Suppressor macrophage (primary cell): ENCODE data around the gene TNFRSF19.

Source experiments
- DNase-seq, 4 experiments: peaks; one replicate each; pipeline ENCODE4 v3.0.0-alpha.2; 2020 to 2022

TNFRSF19 gene

DNA sequence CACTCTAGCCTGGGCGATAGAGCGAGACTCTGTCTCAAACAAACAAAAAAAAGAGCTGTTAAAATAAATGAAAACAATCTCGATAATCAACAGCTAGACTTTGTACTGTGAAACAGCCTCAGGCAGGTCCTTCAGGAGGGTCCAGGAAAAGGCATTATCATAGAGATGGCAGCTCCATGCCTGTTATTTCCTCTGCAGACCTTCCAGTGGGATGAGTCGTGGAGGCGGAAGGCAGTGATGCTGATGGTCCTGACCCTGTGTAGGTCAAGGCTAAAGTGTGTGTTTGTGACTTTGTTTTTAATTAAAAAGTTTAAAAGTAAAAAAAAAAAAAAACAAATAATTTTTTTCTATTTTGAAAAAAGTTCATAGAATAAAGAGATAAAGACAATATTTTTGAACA, 117.4 kb downstream of the TNFRSF19 start:
- DNase-seq, result no peak

DNA sequence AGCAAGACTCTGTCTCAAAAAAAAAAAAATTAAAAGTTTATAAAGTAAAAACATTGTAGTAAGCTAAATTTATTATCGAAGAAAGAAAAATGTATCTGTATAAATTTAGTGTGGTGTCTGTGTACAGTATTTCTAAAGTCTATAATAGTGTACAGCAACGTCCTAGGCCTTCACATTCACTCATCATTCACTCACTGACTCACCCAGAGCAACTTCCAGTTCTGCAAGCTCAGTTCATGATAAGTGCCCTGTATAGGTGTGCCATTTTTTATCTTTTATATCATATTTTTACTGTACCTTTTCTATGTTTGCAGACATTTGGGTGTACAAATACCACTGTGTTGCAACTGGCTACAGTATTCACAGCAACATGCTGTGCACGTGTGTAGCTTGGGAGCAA, 118.1 kb downstream of the TNFRSF19 start:
- no peak for DNase-seq

GRCh38 chr13:23690668-23691067, 120.5 kb downstream of the TNFRSF19 start:
- DNase-seq, result no peak

GRCh38 chr13:23692816-23693215, 122.6 kb downstream of the TNFRSF19 start:
- DNase-seq, result no peak

- no peak for DNase-seq
Measured at GRCh38 chr13:23695196-23695595, 125.0 kb downstream of the TNFRSF19 start.

DNA sequence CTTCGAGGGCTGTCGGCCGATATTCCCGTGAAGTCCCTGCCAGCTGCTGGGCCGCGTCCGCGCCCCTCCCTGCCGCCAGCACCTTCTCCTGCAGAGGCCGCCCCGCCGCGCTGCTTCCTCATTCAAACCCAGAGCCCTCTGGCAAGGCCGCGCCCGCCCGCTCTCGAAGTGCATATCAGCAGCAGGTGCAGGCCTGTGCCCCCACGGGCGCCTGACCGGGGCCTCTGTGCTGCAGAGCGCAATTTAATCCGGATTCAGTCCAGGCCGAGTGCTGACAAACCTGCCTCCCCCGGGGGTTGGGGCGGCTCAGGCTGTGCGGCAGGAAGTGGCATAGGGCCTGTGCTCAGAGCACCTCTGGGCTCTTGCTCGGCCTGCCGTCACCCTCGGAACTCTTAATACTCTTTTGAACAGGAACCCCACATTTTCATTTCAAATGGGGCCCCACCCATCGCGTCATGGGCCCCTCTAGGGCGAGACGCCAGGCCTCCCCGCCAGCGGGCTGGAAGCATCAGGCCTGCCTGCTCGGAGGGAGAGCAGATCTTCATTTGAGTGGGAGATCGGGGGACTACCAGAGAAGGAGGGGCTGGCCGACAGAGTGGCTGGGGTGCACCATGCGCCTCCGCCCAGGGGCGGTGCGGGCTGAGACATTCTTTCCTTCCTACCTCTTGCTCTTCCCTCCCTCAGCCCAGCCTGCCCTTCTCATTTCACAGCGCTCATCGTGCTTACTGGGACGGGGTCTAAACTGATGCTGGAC, 125.7 kb downstream of the TNFRSF19 start:
- DNase-seq, result peak in 3 of 4 experiments; percentile 21 to 68 (median 54)

- no peak for DNase-seq
Measured at GRCh38 chr13:23696610-23697009, 126.4 kb downstream of the TNFRSF19 start.

DNA sequence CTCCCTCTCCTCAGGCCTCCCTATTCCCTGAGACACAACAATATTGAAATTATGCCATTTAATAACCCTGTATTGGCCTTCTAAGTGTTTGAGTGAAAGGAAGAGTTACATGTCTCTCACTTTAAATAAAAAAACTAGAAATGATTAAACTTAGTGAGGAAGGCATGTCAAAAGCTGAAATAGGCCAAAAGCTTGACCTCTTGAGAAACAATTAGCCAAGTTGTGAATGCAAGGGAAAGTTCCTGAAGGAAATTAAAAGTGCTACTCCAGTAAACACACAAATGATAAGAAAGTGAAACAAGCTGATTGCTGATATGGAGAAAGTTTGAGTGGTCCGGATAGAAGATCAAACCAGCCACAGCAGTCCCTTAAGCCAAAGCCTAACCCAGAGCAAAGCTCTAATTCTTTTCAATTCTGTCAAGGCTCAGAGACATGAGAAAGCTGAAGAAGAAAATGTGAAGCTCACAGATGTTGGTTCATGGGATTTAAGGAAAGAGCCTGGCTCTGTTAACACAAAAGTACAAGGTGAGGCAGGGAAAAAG, 127.6 kb downstream of the TNFRSF19 start:
- DNase-seq, result no peak

GRCh38 chr13:23699271-23699670, 129.1 kb downstream of the TNFRSF19 start:
- peak in 1 of 4 experiments; percentile 24 for DNase-seq

GRCh38 chr13:23701186-23701585, 131.0 kb downstream of the TNFRSF19 start:
- no peak for DNase-seq

DNA sequence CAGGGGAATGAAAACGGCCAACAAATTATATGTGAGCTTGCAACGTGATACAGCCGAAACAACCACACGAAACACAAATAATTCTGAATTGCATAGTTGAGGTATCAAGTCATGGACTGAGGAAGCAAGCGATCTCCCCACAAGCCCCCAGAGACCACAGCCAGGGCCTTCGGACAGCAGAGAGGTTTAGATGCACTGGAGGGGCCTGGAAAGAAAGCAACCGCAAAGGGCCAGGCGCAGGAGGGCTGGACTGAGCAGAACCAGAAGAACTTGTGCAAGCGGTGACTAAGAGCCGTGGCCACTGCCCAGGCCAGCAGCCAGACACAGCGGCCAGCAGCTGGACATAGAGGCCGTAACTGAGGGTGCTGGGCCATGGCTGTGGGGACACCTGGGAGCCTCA, 131.4 kb downstream of the TNFRSF19 start:
- no peak for DNase-seq

GRCh38 chr13:23703246-23703860, 133.1 kb downstream of the TNFRSF19 start:
- no peak for DNase-seq

DNA sequence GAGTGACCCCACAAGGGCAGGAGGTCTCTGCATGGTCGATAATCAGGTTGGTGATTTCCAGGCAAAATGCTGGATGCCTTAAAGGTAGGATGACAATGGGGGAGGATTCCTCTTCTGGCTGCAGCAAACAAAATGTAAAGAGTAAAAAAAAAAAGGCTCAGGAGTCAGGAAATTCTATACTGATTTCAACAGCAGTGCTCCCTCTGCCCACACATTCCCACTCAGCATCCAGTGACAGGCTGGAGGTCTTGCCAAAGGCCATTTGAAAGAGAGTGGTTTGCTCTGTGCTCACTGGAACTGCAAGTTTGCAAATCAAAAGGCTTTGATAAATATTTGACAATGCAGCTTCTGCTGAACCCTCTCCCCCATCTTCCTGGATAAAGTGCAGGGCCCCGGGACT, 135.4 kb downstream of the TNFRSF19 start:
- DNase-seq, result peak; percentile 44 to 77 (median 73)

GRCh38 chr13:23707674-23708073, 137.5 kb downstream of the TNFRSF19 start:
- DNase-seq, result peak; percentile 18 to 59 (median 42)

DNA sequence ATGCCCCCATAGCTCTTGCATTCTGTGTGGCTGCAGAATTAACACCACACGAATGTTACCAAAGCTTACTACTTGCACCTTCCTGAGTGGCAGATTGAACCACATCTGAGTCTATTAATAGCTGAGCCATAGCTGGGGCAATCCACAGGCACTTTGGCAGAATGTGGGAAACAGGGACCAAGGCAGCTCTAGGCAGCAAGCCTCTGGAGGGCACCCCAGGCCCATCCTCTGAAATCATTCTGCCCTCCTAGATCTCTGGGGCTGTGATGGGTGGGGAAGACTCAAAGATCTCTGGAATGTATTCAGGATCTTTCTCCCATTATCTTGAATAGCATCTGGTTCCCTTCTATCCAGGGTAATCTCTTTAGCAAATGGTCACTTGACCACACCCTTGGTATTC, 139.3 kb downstream of the TNFRSF19 start:
- no peak for DNase-seq

- DNase-seq, result no peak
Measured at GRCh38 chr13:23710366-23710765, 140.2 kb downstream of the TNFRSF19 start.

GRCh38 chr13:23711355-23711754, 141.1 kb downstream of the TNFRSF19 start:
- DNase-seq, result no peak

DNA sequence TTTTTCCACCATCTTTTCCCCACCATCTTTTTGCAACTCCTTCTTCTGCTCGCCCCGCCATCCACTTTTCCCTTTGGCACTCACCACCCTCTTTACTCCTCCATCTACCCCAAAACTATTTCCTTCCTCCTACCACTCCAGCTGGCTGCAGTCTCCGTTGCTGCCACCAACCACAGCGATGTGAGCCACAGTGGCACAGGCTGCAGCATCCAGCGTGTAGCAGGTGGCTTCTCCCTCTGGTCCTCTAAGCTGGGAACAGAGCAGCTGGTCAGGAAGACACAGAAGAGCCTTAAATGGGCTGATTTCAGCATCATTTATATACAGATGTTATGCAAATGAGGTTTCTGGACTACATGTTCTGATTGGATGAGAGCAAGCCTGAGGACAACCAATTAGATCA, 144.5 kb downstream of the TNFRSF19 start:
- DNase-seq, result no peak

DNA sequence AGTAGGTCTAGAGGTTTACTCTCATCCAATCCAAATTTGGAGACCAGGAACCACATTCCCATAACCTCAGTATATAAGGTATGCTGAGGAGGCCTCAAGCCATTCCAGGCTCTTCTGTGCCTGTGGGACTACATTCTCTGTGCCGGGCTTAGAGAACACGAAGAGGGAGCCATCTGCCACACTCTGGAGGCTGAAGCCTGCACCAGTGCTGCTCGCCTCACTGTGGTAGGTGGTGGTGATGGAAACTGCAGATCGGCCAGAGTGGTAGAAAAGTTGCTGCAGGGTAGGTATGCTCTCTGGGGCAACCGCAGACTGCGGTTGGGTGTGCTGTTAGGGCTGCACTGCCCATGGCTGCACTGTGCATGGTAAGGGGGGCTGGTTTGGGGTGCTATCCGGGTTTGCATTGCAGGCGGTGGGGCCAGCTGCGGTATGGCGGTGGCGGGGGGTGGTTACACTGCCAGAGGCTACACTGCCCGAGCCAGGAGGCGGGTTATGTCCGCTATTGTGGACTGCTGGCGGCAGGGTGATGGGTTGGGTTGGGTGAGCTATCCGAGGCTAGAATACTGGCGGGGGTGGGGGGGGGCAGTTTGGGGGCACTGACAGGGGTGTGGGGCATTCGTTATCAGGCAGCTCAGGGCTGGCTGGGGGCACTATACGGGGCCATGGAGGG, 145.0 kb downstream of the TNFRSF19 start:
- no peak for DNase-seq

DNA sequence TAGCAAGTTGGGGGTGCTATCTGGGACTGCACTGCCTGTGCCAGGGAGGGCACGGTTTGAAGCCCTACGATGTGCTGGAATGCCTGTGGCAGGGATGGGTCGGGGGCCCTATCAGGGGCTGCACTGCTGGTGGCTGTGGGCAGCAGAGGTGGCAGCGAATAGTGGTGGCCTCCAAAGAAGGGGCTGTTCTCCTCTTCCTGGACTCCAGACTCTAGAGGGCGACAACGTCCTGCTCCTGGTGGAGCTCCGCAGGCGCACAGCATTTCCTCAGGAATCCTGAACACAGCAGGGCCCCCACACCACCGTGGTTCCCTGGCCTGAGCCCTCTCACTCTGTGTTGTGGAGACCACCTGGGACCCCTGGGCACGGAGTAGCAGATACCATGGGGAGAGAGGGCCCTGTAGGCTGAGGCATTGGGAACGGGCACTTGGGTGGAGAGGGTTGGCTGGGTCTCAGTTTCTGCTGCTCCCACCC, 145.6 kb downstream of the TNFRSF19 start:
- DNase-seq, result no peak

DNA sequence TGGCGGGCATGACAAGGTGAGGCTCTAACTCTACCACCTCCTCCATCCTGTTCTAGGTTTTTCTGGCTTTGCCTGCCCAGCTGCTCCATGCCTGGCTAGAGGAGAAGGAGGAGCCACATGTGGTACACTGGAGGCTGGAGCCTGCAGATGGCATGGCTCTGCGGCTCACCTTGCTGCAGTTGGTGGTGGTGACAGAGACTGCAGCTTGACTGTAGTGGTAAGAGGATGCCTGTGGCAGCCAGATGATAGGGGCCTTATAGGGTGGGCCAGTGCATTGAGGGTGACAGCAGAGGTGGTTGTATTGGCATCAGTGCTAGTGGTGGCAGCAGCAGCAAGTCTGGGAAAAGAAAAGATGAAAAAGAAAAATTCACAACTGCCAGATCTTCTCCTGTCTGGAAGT, 146.2 kb downstream of the TNFRSF19 start:
- DNase-seq, result no peak

DNA sequence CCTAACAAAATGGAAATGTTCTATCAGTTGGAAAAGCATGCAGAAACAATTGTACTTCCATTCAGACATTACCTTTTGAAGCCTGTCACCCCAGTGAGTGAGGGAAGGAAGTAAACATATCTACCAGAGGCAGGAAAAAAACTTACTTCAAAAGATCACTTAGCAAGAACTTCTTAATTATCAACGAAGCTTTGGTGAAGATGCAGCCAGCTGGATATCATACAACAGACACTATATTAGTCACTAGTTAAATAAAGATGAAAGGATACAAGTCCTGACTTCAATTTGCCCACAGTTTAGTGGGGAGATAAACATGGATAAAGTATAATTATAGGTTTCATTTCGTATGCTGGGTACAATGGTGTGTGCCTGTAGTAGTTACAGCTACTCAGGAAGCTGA, 148.8 kb downstream of the TNFRSF19 start:
- no peak for DNase-seq

DNA sequence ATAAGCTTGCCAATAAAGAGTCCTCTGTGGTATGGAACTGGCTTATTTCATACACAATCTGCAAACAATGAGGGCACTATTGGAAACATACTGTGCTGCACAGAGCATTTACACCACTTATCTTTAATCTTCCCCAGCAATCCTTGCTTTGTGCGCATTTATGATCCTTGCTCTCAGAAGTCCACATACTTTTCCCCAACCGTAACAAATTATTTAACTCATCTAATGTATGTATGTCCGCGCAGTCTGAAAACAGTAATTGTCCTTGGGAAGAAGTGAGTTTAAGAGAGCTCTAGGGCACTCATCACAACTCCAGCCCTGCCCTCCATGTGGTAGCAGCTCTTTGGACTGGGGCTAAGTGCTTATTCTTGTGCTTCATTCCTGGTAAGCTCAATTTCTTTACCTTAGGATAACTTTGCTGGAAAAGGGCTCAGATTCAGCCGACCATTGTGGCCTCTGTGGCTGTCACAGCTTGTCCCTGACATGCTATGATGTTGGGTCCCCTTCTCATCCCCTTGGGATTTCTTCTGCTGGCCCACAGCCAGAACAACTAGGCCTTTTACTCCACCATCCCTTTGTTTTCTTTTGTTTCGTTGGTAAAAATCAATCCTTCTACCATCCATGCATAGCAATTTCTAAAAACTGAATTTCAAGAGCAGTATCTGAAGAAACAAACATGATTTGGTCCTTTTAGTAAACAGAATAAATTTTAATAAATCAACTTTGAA, 152.7 kb downstream of the TNFRSF19 start:
- no peak for DNase-seq
